Stomach (tissue), 9 donors: ENCODE results near the gene SIGLEC7. TPM values are rescaled to one million over a fixed set of nuclear protein-coding genes. Genes with fewer than 3 reads are reported as not detected.

Experiments
- DNase-seq, 2 donors: peaks; one replicate each; pipeline versions ENCODE4 v3.0.0 to v3.0.0-alpha.2; 2013 to 2019
- H3K27ac ChIP-seq, 5 donors: fragments of 200-600 bp in 4 of 5; sonication (generic) in 4 of 5; one replicate each; pipeline ENCODE4 v1.5.1; 2013 to 2019; ENCODE audit warnings: mild to moderate bottlenecking in 1 of 5, moderate library complexity in 1 of 5
- H3K27me3 ChIP-seq, 3 donors: fragments of 200-600 bp; sonication (generic); one replicate each; pipeline ENCODE4 v1.5.1; 2017 to 2019; ENCODE audit warnings: mixed run types in 1 of 3
- H3K36me3 ChIP-seq, 4 donors: fragments of 200-600 bp; sonication (generic); 1 replicate in 3 of 4; 2 replicates in 1 of 4; pipeline ENCODE4 v1.5.1; 2016 to 2019
- H3K4me1 ChIP-seq, 4 donors: fragments of 200-600 bp; sonication (generic); one replicate each; pipeline ENCODE4 v1.5.1; 2016 to 2019
- H3K4me3 ChIP-seq, 4 donors: fragments of 200-600 bp; sonication (generic) in 3 of 4; one replicate each; pipeline ENCODE4 v1.5.1; 2016 to 2019; ENCODE audit warnings: mild to moderate bottlenecking in 1 of 4
- H3K9me3 ChIP-seq, 4 donors: fragments of 200-600 bp; sonication (generic); one replicate each; pipeline ENCODE4 v1.5.1; 2016 to 2019
- EP300 ChIP-seq: sonication (generic); formaldehyde crosslinking; IDR thresholded peaks from one replicate; pipeline ENCODE4 v1.6.1; 2017; ENCODE audit warnings: antibody characterized with exemption
- POLR2A ChIP-seq, 4 donors: fragments of 450-650 bp; IDR thresholded peaks; one replicate each; pipeline ENCODE4 v1.6.1; 2016; ENCODE audit warnings: antibody characterized with exemption in 4 of 4, control low read depth in 2 of 4, mild to moderate bottlenecking in 1 of 4, moderate library complexity in 1 of 4
- POLR2AphosphoS5 ChIP-seq, 3 donors: sonication (generic); formaldehyde crosslinking; IDR thresholded peaks; one replicate each; pipeline ENCODE4 v1.6.1; 2016; ENCODE audit warnings: antibody characterized with exemption in 3 of 3
- WGBS, 5 donors: extraction: QIAGEN DNeasy Blood & Tissue Kit in 3 of 5; methylation state at CpG; one replicate each; pipeline versions ENCODE4 v1.1.5 to v1.1.7; 2013 to 2018; 5-methylcytosine and 5-hydroxymethylcytosine counted together
- intact Hi-C: fragments of 100-400 bp; cut with DNase I; formaldehyde crosslinking; loops from one replicate; pipeline ENCODE4 v1.15.1; 2023; ENCODE audit warnings: low total_unique reads
- polyA plus RNA-seq, 3 donors: library from polyadenylated mRNA; stranded (reverse); fragments of 200-250 nt; gene quantifications; one replicate each; pipeline ENCODE4 v1.2.3, GENCODE V29; 2013
- total RNA-seq, 5 donors: library from RNA; depleted of rRNA; stranded (reverse); fragments of >200 nt; gene quantifications; one replicate each; pipeline versions ENCODE4 v1.1.0 to v1.2.3, GENCODE V29; 2014 to 2016
- TF ChIP-seq, protein P1 (sequence below), 7 experiments: fragments of 450-650 bp in 4 of 7; fragments of 200-600 bp in 3 of 7; sonication (generic) in 3 of 7; IDR thresholded peaks; one replicate each; pipeline ENCODE4 v1.5.1; 2016 to 2019; ENCODE audit warnings: antibody characterized with exemption in 7 of 7, control low read depth in 2 of 7, mild to moderate bottlenecking in 1 of 7
- donor health status: healthy with polysubstance abuse.
- donor health status: Bipolar disorder and iron deficiency.
- donor health status: healthy.

SIGLEC7 gene
- total and polyA plus RNA-seq, 8 donors, result 0.18 to 1.8 (median 0.90) TPM; not detected in 4

DNA sequence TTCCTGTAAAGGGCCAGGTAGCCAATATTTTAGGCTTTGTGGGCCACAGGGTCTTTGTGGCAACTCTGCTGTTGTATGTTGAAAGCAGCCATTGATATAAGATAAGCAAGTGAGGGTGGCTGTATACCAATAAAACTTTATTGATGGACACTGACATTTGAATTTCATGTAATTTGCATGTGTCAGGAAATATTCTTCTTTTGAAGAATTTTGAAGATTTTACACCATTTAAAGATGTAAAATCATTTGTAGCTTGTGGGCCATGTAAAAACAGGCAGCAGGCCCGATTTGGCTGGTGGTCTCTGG is 31.5 kb upstream of the SIGLEC7 start:
- H3K27ac ChIP-seq, result no peak overlapping the region
- no peak overlapping the region for H3K4me3 ChIP-seq
- peaks cover 0 to 14% (median 0%) of the 10 kb centered on the region in 3 donors for H3K27me3 ChIP-seq
- no peak for DNase-seq
- TF ChIP-seq, protein P1, sequence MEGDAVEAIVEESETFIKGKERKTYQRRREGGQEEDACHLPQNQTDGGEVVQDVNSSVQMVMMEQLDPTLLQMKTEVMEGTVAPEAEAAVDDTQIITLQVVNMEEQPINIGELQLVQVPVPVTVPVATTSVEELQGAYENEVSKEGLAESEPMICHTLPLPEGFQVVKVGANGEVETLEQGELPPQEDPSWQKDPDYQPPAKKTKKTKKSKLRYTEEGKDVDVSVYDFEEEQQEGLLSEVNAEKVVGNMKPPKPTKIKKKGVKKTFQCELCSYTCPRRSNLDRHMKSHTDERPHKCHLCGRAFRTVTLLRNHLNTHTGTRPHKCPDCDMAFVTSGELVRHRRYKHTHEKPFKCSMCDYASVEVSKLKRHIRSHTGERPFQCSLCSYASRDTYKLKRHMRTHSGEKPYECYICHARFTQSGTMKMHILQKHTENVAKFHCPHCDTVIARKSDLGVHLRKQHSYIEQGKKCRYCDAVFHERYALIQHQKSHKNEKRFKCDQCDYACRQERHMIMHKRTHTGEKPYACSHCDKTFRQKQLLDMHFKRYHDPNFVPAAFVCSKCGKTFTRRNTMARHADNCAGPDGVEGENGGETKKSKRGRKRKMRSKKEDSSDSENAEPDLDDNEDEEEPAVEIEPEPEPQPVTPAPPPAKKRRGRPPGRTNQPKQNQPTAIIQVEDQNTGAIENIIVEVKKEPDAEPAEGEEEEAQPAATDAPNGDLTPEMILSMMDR (IDR thresholded peaks at IDR 0.05), result no peak
- H3K4me1 ChIP-seq, result peaks cover 15 to 26% (median 22%) of the 10 kb centered on the region in 4 donors
- H3K9me3 ChIP-seq, result no peaks in the 10 kb centered on the region
- H3K36me3 ChIP-seq, result no peaks in the 10 kb centered on the region
- WGBS, 5 donors, result 72 to 86% (median 75%) methylated on average over 1 of the region's 1 CpG
- intact Hi-C loops, result no loop called here

DNA sequence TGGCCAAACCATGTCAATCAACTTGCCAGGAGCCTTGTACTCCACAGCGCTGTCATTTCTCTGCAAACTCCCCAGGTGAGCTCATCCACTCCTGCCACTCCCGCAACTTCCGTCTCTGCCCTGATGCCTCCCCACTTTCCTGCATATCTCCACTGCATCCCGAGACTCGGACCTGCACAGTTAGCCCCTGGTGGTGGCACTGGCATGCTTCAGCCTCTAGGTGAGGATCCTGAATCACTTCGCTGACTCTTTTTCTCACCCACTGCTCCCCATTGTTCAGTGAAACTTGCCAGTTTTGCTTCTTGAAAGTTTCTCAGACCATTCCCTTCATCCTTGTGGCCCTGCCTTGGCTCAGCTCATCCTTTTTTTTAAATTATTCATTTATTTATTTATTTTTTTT is 30.5 kb upstream of the SIGLEC7 start:
- WGBS, 5 donors, result 28 to 47% (median 38%) methylated on average over 6 of the region's 6 CpGs
- H3K4me3 ChIP-seq, result no peak overlapping the region
- H3K27me3 ChIP-seq, result peaks cover 0 to 24% (median 0%) of the 10 kb centered on the region in 3 donors
- DNase-seq, result no peak
- TF ChIP-seq, protein P1 (IDR thresholded peaks at IDR 0.05), result no peak
- TF ChIP-seq POLR2AphosphoS5 (IDR thresholded peaks at IDR 0.05) (no peak), POLR2A (IDR thresholded peaks at IDR 0.05) (no peak)
- H3K27ac ChIP-seq, result no peak overlapping the region
- H3K36me3 ChIP-seq, result no peaks in the 10 kb centered on the region
- intact Hi-C loops, result no loop called here
- no peaks in the 10 kb centered on the region for H3K9me3 ChIP-seq
- H3K4me1 ChIP-seq, result peaks cover 15 to 20% (median 17%) of the 10 kb centered on the region in 4 donors

DNA sequence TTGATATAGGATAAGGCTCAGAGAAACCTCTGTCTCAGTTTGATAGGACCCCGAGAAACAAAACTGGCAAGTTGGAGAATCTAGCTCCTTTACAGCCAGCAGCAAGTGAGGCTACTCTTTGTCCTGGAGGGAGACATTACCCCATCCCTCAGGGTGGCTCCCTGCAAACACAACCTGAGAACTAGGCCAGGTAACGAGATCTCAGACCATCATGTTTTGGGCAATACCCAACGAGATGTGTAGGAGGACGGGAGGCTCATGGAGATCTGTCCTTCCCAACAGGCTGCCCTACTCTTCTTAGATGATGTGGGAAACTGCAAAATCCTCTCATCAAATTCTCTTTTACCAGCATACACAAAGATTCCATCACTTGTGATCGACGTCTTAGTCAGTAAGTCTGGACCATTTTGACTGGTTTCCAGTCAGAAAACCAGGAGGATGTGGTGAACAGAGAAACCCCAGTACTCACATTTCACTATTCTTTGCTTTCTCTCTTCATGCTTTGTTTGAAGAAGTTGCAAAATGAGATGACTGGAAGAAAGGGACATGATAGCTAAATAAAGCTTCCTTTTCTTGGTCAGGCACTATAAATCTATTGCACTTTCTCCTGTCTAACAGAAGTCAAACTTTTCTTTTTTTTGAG is 27.9 kb upstream of the SIGLEC7 start:
- no peak for DNase-seq
- 71 to 74% (median 72%) methylated on average over 6 of the region's 6 CpGs for WGBS, 5 donors
- Histone ChIP-seq H3K9me3 (no peaks in the 10 kb centered on the region), H3K36me3 (no peaks in the 10 kb centered on the region), H3K4me3 (no peak overlapping the region), H3K27me3 (peaks cover 0 to 39% (median 0%) of the 10 kb centered on the region in 3 donors), H3K4me1 (no peaks in the 10 kb centered on the region), H3K27ac (peak overlapping the region in 2 of 5 donors; percentile 2 to 42)
- TF ChIP-seq, protein P1 (IDR thresholded peaks at IDR 0.05), result no peak
- TF ChIP-seq POLR2AphosphoS5 (IDR thresholded peaks at IDR 0.05) (no peak), POLR2A (IDR thresholded peaks at IDR 0.05) (no peak), EP300 (no peak)
- intact Hi-C loops, result no loop called here

DNA sequence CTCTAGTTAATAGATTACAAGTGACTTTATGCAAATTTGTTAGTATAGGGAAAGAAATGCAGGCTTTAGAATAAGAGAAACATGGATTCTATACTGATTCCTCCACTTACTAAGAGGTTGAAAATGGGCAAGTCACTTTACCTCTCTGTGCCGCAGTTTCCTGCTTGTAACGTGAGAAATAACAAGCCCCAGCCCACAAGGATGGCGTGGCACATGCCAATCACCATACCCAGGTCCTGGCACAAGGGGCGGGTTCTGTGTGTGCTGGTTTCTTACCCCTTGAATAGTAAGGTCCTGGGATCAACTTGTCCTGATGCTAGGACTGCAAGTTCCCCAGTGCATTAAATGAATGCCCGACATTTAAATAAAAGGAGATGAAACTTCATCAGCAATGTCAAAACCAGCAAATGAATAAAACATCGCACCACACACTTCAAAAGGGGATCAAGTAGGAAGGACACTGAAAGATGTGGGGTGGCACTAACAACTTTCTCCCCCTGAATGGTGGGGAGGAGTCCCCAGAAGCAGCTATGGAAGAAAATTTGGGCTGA is 25.3 kb upstream of the SIGLEC7 start:
- H3K27me3 ChIP-seq, result peaks cover 0 to 39% (median 0%) of the 10 kb centered on the region in 3 donors
- DNase-seq, result no peak
- TF ChIP-seq EP300, result no peak
- TF ChIP-seq, protein P1 (IDR thresholded peaks at IDR 0.05), result no peak
- no peaks in the 10 kb centered on the region for H3K36me3 ChIP-seq
- no peaks in the 10 kb centered on the region for H3K9me3 ChIP-seq
- H3K27ac ChIP-seq, result no peak overlapping the region
- H3K4me3 ChIP-seq, result no peak overlapping the region
- no peaks in the 10 kb centered on the region for H3K4me1 ChIP-seq
- intact Hi-C loops, result no loop called here
- WGBS, 5 donors, result 62 to 78% (median 74%) methylated on average over 6 of the region's 6 CpGs
